SKM-1 treated with dmso at 0.1 percent for 144 hours (cell line): ENCODE measurements around the gene KDM6A.
"Not testable (repeated sequence)": the region's sequence is repeated elsewhere in the genome, so short reads cannot be mapped to it uniquely, and the experiment has no call there.

Source experiments
- DNase-seq: peaks from one replicate; lab custom pipeline; 2025; ENCODE audit not compliant: unreplicated experiment; lab: John Stamatoyannopoulos, UW

The KDM6A gene

DNA sequence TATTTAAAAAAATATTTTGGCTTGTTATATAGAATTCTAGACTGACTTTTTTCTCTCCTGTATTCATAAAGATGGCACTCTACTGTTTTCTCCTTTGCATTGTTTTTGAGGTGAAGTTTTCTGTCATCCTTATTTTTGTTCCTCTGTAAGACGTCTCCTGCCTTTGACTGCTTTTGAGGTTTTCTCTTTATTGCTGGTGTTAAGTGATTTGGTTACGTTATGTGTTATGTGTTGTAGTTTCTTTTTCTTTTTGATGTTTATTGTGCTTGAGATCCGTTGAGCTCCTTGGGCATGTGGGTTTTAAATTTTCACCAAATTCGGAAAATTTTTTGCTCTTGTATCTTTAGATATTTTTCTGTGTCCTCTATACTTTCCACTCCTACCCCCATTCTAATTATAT lies 50.0 kb downstream of the KDM6A start:
- no peak for DNase-seq

DNA sequence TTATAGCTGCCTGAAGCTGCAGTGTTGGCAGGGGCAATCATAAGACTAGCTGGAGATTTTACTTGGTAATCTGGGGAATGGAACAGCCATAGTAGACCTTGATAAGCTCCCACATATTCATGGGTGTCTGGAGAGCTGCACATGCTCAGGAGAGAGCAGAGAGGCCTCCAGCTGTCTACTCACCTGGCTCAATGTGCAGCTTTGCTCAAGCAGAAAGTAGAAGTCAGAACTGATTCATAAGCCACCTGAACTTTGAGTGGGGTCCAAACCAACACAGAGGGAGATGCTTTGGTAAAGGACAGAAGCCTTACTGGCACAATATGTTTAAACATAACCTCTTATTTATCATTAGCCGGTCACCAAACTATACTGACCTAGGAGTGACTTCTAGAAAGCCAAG lies 54.4 kb downstream of the KDM6A start:
- no peak for DNase-seq

DNA sequence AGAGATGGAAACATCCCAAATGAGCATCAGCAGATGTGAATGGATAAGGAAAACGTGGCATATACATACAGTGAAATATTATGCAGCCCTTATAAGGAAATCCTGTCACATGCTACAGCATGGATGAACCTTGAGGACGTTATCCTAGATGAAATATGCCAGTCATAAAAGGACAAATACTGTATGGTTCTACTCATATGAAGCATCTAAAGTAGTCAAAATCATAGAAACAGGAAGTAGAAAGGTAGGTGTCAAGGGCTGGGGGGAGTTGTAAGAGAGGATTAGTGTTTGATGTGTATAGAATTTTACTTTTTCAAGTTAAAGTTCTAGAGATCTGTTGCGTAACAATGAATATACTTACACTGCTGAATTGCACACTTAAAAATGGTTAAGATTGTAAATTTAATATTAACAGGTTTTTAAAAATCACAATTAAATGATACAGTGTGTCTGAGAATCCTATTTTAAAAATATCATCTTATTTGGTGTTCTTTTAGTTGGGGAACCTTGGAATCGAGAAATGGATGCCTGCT lies 58.5 kb downstream of the KDM6A start:
- DNase-seq: no peak

DNA sequence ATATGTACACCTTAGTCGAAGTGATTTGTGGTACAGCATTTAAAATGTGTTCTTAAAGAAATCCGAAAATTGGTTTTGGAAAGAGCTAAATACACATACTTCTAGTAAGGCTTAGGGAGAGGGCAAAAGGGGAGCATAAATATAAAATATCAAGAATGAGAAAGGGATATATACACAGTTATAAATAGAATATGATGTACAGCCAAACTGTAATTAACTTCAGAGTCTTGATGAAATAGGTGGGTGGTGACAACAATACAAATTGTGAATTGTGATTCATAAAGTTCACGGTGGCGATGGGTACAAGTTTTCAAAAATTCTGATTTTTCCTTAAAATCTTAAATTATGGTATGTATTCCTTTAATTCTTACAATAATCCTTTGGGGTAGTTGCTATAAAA lies 62.2 kb downstream of the KDM6A start:
- no peak for DNase-seq

DNA sequence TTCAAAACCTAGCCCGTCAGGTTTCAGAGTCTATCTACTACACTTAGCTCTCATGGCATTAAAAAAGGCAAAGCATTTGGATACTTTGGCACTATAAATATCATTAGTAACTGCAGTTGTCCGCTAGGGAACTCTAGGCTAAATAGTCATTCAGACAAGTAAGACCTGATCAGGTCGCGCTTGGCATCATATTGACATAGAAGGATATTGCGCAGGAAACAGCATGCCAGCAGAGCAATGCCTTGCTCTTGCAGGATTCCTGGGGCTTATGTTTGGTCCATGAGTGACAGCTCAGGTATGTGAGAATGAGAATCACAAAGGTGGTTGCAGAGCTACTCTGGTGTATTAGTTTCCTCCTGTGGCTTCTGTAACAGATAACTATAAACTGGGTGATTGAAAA lies 62.7 kb downstream of the KDM6A start:
- no peak for DNase-seq

DNA sequence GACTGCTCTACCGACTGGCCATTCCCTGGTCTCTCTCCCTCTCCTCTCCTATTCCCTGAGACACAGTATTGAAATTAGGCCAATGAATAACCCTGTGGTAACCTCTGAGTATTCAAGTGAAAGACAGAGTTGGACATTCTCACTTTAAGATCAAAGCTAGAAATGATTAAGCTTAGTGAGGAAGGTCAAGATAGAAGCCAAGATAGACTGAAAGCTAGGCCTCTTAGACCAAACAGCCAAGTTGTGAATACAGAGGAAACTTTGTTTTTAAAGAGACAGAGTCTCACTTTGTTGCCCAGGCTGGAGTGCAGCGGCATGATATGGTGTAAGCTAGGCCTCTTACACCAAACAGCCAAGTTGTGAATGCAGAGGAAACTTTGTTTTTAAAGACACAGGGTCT lies 64.6 kb downstream of the KDM6A start:
- no peak for DNase-seq

DNA sequence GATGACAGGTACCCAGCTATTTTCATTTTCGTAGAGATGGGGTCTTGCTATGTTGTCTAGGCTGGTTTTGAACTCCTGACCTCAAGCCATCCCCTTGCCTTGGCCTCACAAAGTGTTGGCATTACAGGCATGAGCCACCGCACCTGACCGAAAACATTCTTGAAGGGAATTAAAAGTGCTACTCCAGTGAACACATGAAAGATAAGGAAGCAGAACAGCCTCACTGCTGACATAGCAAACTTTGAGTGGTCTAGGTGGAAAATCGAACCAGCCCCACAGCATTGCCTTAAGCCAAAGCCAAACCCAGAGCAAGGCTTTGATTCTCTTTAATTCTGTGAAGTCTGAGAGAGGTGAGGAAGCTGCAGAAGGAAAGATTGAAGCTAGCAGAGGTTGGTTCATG lies 65.1 kb downstream of the KDM6A start:
- DNase-seq: no peak

DNA sequence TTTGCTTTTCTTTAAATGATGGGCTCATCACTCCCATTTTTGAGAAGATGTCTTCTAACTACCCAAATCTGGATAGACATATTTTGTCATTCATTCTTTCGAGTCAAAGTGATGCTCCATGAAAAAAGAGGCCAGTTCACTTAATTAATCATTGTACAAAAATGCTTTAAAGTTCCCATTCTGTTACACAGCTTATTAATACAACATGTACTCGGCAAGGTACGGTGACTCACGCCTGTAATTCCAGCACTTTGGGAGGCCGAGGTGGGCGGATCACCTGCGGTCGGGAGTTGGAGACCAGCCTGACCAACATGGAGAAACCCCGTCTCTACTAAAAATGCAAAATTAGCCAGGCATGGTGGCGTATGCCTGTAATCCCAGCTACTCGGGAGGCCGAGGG lies 67.6 kb downstream of the KDM6A start:
- not testable (repeated sequence) for DNase-seq

DNA sequence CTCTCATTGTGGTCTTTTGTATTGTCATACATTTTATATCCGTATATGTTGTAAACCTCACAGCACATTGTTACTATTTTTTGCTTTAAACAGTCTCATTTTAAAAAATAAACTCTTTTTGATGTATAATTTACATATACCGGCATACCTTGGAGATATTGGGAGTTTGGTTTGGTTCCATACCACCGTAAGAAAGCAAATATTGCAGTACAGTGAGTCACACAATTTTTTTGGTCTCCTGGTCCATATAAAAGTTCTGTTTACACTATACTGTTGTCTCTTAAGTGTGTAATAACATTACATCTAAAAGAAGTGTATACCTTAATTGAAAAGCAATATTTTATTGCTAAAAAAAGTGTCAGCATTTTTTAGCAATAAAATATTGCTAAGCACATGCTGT lies 70.0 kb downstream of the KDM6A start:
- DNase-seq: no peak

DNA sequence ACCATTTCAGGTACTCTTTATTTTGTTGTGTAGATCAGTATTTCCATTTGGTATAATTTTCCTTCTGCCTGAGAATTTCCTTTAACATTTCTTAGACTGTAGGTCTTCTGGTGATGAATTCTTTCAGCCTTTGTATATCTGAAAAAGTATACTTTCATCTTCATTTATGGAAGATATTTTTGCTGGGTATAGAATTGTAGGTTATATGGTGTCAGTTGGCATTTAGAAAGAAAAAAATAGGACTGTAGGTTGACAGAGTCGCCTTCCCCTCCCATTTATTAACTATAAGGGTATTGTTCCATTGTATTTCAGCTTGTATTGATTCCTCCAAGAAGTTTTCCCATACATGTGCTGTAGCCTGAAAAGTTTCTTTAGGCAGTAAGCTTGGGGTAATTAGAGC lies 71.9 kb downstream of the KDM6A start:
- DNase-seq: no peak

DNA sequence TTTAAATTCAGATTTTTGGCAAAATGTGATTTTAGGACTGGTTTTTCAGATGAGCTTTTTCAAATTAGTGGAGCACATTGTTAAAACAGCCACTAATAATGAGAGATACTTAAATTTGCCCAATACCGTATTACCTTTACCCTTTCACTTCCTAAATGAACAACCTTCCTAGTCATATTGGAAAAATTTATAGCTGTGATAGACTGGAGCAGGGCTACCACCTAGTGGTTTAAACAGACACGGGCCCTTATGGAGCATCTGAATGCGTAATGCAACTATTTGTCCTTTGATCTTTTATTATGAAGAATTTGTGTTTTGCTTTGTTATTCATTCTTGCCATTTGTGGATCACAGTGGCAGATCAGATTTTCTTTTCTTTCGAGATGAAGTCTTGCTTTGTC lies 72.7 kb downstream of the KDM6A start:
- no peak for DNase-seq

DNA sequence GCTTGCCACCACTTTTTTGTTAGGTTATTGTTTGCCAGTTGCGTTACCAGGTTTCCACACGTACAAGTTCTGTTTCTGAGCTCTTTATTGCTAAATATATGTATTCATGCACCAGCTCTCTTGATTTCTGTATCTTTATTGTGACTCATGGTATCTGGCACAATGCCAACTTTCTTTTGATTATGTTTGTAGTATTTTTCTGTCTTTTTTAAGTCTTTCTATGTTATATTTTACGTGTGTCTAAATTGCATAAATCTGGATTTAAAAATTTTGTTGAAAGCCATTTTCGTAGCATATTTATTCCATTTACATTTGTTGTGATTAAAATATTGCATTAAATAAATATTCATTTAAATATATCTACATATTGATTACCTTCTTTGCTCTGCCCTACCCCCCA lies 73.8 kb downstream of the KDM6A start:
- no peak for DNase-seq

DNA sequence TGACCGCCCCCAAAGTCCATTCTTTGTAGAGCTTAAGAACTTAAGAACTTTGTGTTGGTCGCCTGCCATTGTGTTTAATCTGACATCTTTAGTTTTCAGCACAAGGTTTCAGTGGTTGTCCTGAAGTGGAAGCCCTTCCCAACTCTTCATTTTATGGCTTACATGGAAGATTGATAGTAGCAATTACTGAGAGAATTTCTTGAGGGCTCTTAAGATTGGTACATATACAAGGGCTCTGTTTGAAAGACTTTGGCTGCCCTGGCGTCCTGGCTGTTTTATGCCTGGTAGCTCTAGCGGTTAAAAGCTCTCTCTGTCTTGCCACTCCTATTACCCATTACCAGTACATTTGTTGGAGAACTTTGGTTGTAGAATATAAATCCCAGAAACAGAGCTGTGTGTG lies 75.0 kb downstream of the KDM6A start:
- no peak for DNase-seq

DNA sequence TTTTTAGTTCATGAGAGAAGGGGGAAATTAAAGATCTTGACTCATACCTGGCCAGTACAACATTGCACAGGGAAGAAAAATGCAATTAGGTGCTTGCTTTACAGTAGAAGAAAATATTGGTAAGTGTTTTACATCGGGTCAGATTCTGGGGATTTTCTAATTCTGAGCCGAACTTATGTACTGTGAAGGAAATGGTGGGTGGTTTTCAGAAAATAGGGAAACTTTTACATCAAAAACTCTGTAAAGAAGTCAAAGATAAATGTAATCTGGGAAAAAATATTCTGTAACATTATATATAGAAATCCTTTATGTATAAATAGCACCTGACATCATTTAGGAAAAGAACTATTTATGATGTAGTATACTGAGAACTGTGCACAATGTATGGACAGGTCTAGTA lies 75.4 kb downstream of the KDM6A start:
- DNase-seq: no peak

DNA sequence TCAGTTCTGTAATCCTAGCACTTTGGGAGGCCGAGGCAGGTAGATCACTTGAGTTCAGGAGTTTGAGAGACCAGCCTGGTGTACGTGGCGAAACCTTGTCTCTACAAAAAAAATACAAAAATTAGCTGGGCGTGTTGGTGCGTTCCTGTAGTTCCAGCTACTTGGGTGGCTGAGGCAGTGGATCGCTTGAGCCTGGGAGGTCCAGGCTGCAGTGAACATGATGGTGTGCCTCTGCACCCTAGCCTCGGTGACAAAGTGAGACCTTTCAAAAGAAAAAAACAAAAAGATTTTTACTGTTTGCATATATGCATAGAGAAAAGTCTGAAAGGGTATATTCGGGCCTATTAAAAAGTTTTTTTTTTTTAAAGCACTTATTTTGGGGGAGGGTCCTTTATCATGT lies 76.1 kb downstream of the KDM6A start:
- DNase-seq: no peak

DNA sequence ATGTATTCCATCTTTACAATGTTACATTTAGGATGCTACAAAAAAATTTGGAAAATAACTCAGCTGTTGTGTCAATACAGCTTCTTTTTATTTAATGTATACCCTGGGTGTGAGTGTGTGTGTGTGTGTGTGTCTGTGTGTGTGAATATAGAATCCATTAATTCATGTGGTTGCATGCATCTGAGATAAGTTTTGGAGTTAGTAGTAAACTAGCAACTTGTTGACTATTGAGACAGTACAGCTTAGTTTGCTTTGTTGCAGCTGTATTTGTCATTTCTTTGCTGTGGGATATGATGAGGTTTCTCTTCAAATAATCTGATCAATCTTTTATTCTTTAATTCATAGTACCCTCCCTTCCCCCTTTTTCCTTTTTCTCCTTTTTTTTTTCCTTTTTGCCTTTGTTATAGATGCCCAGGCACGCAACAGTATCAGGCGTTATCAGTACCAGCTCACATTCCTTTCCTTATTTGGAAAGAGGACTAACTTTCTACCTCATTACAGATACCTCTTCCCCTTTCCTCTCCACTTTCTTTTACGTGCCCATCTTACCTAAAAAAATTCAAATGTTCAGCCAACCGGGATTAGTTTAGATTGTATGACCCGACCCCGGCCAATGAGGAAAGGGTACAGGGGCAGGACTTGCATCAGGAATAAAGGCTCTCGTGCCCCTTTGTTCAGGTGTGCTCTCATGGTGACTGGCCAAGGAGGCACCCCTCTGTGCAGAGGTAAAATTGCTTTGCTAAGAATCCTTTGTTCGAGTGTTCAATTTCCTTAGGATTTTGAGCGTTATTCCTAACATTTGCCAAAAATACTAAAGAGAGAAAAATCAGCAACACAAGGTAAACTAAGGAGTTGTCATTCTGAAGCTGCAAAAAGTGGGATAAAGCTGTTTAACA lies 77.7 kb downstream of the KDM6A start:
- DNase-seq: not testable (repeated sequence)

DNA sequence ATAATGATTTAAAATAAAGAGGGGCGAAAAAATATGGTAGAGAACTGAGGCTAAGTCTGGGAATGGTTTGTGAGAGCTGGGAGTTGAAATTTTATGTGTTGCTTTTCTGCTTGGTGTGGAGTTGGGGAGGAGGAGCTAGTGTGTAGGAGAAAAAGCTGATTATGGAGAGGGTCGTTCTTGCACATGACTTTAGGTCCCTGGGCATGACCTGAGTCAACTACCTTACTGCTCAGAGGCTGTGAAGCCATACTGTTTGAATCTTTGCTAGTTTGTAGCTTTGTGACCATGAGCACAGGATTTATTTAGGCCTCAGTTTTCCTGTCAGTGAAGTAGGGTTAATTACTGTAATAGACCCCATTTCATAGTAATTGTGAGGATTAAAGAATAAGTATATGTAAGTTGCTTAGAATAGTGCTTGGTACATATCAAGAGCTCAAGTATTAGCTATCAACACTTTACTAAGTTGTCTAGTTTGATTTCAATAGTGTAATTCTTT lies 78.6 kb downstream of the KDM6A start:
- no peak for DNase-seq

DNA sequence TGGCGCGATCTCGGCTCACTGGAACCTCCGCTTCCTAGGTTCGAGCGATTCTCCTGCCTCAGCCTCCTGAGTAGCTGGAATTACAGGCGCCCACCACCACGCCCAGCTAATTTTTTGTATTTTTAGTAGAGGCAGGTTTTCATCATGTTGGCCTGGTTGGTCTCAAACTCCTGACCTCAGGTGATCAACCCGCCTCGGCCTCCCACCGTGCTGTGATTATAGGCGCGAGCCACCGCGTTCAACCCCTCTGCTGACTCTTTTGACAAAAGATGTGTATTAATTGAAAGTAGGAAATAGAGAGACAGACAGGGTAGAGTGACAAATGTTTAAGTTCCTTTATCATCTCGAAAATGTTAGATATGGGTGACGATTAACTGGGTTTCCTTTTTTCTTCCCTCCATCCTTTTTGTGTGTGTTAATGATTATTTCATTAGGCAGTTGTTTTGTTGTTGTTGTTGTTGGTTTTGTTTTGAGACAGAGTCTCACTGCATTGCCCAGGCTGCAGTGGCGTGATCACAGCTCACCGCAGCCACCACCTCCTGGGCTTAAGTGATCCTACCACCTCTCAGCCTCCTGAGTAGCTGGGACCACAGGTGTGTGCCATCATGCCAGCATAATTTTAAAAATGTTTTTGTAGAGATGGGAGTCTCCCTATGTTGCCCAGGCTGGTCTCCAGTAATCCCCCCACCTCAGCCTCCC lies 79.5 kb downstream of the KDM6A start:
- no peak for DNase-seq

DNA sequence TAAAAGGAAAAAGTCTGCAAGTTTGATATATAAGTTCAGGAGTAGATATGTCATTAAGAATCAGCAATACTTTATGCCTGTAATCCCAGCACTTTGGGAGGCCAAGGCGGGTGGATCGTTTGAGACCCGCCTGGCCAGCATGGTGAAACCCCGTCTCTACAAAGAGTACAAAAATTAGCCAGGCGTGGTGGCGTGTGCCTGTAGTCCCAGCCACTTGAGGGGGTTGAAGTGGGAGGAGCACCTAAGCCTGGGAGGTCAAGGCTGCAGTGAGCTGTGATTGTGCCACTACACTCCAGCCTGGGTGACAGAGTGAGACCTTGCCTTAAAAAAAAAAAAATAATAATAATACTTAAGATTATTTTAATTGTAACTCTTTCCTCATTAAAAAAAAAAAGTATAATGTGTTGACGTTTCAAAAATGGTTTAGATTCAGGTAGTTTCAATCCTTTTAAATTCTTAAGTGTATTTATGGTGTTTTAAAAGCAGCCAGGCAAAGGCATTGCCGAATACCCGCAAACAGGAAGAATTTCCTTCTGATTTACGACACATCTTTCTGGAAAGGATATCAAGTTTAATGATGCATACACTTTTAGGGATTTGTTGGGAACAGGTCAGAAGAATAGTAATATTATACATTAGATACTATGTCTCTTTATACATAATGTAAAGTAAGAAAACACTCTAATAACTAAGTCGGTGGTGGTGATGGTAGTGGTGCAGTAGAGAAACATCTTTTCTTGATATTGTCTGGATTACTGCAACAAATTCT lies 80.9 kb downstream of the KDM6A start:
- DNase-seq: no peak

DNA sequence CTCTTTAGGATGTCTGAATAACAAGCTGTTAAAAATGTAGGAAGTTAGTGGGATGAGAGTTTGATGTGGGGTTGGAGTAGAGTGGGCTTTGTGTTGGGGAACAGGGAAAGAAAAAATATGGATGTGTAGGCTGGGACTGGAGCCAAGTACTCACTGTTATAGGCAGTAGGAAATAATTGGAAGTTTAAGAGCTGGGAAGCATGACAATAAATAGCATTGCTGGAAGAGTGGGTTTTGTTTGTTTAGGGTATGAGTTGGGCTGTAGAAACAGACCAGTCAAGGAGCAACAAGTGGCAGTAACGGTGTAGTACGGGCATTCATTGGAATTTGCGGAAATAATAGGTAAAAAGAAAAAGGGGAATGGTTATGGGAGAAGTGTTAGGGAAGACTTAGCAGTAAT lies 81.6 kb downstream of the KDM6A start:
- DNase-seq: no peak

DNA sequence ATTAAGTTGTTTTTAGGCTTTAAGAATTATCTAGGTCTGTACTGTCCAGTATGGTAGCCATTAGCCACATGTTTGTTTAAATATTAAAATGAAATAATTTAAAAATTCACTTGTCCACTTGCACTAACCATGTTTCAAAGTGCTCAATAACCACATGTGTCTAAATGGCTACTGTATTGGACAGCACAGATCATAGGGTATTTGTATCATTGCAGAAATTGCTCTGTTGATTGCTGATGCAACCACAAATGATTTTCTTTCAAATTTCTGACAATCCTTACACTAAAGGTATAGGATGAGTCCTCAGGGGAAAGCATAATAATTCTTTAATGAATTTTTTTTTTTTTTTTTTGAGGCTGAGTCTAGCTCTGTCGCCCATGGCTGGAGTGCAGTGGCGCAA lies 84.9 kb downstream of the KDM6A start:
- DNase-seq: no peak
